Kidney epithelial cell (primary cell): ENCODE data around the gene RERE. TPM values are rescaled to one million over a fixed set of nuclear protein-coding genes. Genes with fewer than 3 reads are reported as not detected.
"Not testable (repeated sequence)": the region's sequence is repeated elsewhere in the genome, so short reads cannot be mapped to it uniquely, and the experiment has no call there.

ENCODE experiments used
- DNase-seq: peaks from one replicate; pipeline ENCODE4 v3.0.0-alpha.2; 2010; ENCODE audit warnings: low read depth
- H3K27me3 ChIP-seq: 2 replicates; pipeline ENCODE4 v1.6.0; 2011; ENCODE audit warnings: low read length; ENCODE audit not compliant: control insufficient read depth, insufficient read depth
- H3K36me3 ChIP-seq: 2 replicates; pipeline ENCODE4 v1.5.1; 2011; ENCODE audit warnings: low read length; ENCODE audit not compliant: control insufficient read depth, insufficient read depth
- H3K4me3 ChIP-seq: 2 replicates; pipeline ENCODE4 v1.5.1; 2011; ENCODE audit warnings: low read depth, mild to moderate bottlenecking, control low read depth, low read length
- total RNA-seq: library from RNA; depleted of rRNA; stranded (reverse); fragments of >200 nt; gene quantifications from 2 replicates; pipeline ENCODE4 v1.2.3, GENCODE V29; 2015
- TF ChIP-seq, protein P1 (sequence below): IDR thresholded peaks from 2 replicates; pipeline ENCODE4 v1.5.1; 2011; ENCODE audit warnings: mild to moderate bottlenecking, moderate library complexity, low read length, control low read depth, inconsistent platforms; ENCODE audit not compliant: insufficient read depth, poor library complexity, severe bottlenecking

Gene RERE
- total RNA-seq, 1 donor from 2014 or later, result 47.5 TPM

DNA sequence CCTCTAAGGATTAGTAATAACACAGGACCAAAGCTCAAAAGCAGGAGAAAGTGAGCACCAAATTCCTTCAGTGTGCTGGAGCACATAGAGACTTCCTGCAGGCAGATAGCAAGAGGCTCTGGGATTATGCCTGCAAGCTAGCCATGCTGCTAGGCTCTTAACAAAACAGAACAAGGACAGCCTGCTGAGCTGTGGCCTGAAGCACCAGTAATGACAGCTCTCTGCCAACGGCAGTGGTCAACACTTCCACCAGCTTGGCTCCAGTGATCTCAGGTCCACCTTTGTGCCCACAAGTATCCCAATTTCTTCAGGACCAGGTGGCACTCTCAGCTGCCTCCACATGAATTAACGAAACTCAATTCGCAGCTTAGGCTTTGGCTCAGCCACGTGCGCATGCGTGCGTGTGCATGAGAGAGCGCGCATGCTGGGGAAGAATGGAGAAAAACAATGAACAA lies 435.4 kb downstream of the RERE start:
- peaks cover 1% of the 10 kb centered on the region for H3K36me3 ChIP-seq
- TF ChIP-seq, protein P1, sequence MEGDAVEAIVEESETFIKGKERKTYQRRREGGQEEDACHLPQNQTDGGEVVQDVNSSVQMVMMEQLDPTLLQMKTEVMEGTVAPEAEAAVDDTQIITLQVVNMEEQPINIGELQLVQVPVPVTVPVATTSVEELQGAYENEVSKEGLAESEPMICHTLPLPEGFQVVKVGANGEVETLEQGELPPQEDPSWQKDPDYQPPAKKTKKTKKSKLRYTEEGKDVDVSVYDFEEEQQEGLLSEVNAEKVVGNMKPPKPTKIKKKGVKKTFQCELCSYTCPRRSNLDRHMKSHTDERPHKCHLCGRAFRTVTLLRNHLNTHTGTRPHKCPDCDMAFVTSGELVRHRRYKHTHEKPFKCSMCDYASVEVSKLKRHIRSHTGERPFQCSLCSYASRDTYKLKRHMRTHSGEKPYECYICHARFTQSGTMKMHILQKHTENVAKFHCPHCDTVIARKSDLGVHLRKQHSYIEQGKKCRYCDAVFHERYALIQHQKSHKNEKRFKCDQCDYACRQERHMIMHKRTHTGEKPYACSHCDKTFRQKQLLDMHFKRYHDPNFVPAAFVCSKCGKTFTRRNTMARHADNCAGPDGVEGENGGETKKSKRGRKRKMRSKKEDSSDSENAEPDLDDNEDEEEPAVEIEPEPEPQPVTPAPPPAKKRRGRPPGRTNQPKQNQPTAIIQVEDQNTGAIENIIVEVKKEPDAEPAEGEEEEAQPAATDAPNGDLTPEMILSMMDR, result no peak
- DNase-seq, result peak; percentile 80
- H3K4me3 ChIP-seq, result no peak overlapping the region
- no peaks in the 10 kb centered on the region for H3K27me3 ChIP-seq

- TF ChIP-seq, protein P1, result no peak
- Histone ChIP-seq H3K4me3 (no peak overlapping the region), H3K27me3 (no peaks in the 10 kb centered on the region), H3K36me3 (peaks cover 1% of the 10 kb centered on the region)
- no peak for DNase-seq
Measured at GRCh38 chr1:8381618-8382017, 435.8 kb downstream of the RERE start.

DNA sequence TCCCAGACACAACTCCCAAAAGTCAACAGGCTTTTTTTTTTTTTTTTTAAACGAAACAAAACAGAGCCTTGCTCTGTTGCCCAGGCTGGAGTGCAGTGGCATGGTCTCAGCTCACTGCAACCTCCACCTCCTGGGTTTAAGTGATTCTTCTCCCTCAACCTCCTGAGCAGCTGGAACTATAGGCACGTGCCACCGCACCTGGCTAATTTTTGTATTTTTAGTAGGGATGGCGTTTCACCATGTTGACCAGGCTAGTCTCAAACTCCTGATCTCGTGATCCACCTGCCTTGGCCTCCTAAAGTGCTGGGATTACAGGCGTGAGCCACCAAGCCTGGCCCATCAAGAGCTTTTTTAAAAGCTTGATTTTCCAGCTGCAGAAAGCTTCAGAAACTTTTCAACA lies 437.1 kb downstream of the RERE start:
- not testable (repeated sequence) for H3K4me3 ChIP-seq, H3K27me3 ChIP-seq, H3K36me3 ChIP-seq, DNase-seq

- H3K36me3 ChIP-seq, result peaks cover 1% of the 10 kb centered on the region
- DNase-seq, result no peak
- no peaks in the 10 kb centered on the region for H3K27me3 ChIP-seq
- TF ChIP-seq, protein P1, result no peak
- H3K4me3 ChIP-seq, result no peak overlapping the region
Measured at GRCh38 chr1:8379513-8380186, 437.8 kb downstream of the RERE start.

GRCh38 chr1:8378981-8379470 lies 438.4 kb downstream of the RERE start:
- no peak overlapping the region for H3K4me3 ChIP-seq

GRCh38 chr1:8378178-8378577 lies 439.3 kb downstream of the RERE start:
- TF ChIP-seq, protein P1, result no peak

More at GRCh38 chr1:8378981-8379470, 438.4 kb downstream of the RERE start:
- H3K27me3 ChIP-seq, result no peaks in the 10 kb centered on the region
- DNase-seq, result no peak
- H3K36me3 ChIP-seq, result peaks cover 1% of the 10 kb centered on the region
- TF ChIP-seq, protein P1, result no peak

More at GRCh38 chr1:8378178-8378577, 439.3 kb downstream of the RERE start:
- DNase-seq, result no peak
- H3K36me3 ChIP-seq, result peaks cover 1% of the 10 kb centered on the region
- no peaks in the 10 kb centered on the region for H3K27me3 ChIP-seq
- H3K4me3 ChIP-seq, result no peak overlapping the region
